ENCODE data around the gene RPP25. TPM values are rescaled to one million over a fixed set of nuclear protein-coding genes. Genes with fewer than 3 reads are reported as not detected.

The RPP25 gene
- total RNA-seq, 4 donors from 2014 or later: 3.0 to 16.8 (median 7.0) TPM

GRCh38 chr15:74960286-74960685 lies 3.7 kb upstream of the RPP25 start:
- H3K4me3 ChIP-seq: no peak overlapping the region

GRCh38 chr15:74959586-74959939 lies 3.0 kb upstream of the RPP25 start:
- H3K4me3 ChIP-seq: peak overlapping the region in 1 of 2 donors; percentile 9
- H3K27ac ChIP-seq: no peak overlapping the region

More at GRCh38 chr15:74960286-74960685, 3.7 kb upstream of the RPP25 start:
- Histone ChIP-seq H3K27ac (no peak overlapping the region), H3K36me3 (no peaks in the 10 kb centered on the region), H3K27me3 (peaks cover 4 to 20% of the 10 kb centered on the region in 2 donors), H3K4me1 (peaks cover 0 to 7% of the 10 kb centered on the region in 2 donors), H3K9me3 (no peaks in the 10 kb centered on the region)
- intact Hi-C loops (cut with DNase I; ENCODE audit: low total_unique reads): no loop called here
- no peak for DNase-seq
- no peak for TF ChIP-seq CTCF (IDR thresholded peaks at IDR 0.05)
- no peak for TF ChIP-seq POLR2A (IDR thresholded peaks at IDR 0.05)

GRCh38 chr15:74958908-74959585 lies 2.5 kb upstream of the RPP25 start:
- peaks cover 4 to 20% of the 10 kb centered on the region in 2 donors for H3K27me3 ChIP-seq
- intact Hi-C loops (cut with DNase I; ENCODE audit: low total_unique reads): no loop called here
- DNase-seq: no peak
- no peaks in the 10 kb centered on the region for H3K9me3 ChIP-seq
- H3K4me1 ChIP-seq: peaks cover 0 to 7% of the 10 kb centered on the region in 2 donors
- peak overlapping the region; percentile 9 to 56 for H3K4me3 ChIP-seq
- no peak for TF ChIP-seq CTCF (IDR thresholded peaks at IDR 0.05)
- no peaks in the 10 kb centered on the region for H3K36me3 ChIP-seq
- H3K27ac ChIP-seq: no peak overlapping the region

More at GRCh38 chr15:74959586-74959939, 3.0 kb upstream of the RPP25 start:
- Histone ChIP-seq H3K36me3 (no peaks in the 10 kb centered on the region), H3K4me1 (peaks cover 0 to 7% of the 10 kb centered on the region in 2 donors), H3K9me3 (no peaks in the 10 kb centered on the region), H3K27me3 (peaks cover 4 to 20% of the 10 kb centered on the region in 2 donors)
- DNase-seq: no peak
- TF ChIP-seq POLR2A (IDR thresholded peaks at IDR 0.05) (no peak), CTCF (IDR thresholded peaks at IDR 0.05) (no peak)
- intact Hi-C loops (cut with DNase I; ENCODE audit: low total_unique reads): no loop called here

GRCh38 chr15:74958320-74958907 lies 1.8 kb upstream of the RPP25 start:
- Histone ChIP-seq H3K9me3 (no peaks in the 10 kb centered on the region), H3K27ac (no peak overlapping the region), H3K36me3 (no peaks in the 10 kb centered on the region), H3K4me1 (peaks cover 0 to 7% of the 10 kb centered on the region in 2 donors), H3K27me3 (peaks cover 4 to 20% of the 10 kb centered on the region in 2 donors), H3K4me3 (peak overlapping the region; percentile 9 to 56)
- TF ChIP-seq CTCF (IDR thresholded peaks at IDR 0.05): peak in 2 of 4 experiments; percentile 18 to 33
- no peak for TF ChIP-seq POLR2A (IDR thresholded peaks at IDR 0.05)
- intact Hi-C loops (cut with DNase I; ENCODE audit: low total_unique reads): no loop called here
- DNase-seq: peak in 1 of 2 donors; percentile 24

- peaks cover 0 to 7% of the 10 kb centered on the region in 2 donors for H3K4me1 ChIP-seq
- no peak for TF ChIP-seq POLR2A (IDR thresholded peaks at IDR 0.05)
- no peak for TF ChIP-seq CTCF (IDR thresholded peaks at IDR 0.05)
- H3K27me3 ChIP-seq: peaks cover 4 to 20% of the 10 kb centered on the region in 2 donors
- peak overlapping the region; percentile 56 to 59 for H3K4me3 ChIP-seq
- intact Hi-C loops (cut with DNase I; ENCODE audit: low total_unique reads): no loop called here
- peak overlapping the region; percentile 69 to 71 for H3K27ac ChIP-seq
- no peaks in the 10 kb centered on the region for H3K36me3 ChIP-seq
- H3K9me3 ChIP-seq: no peaks in the 10 kb centered on the region
- peak in 1 of 2 donors; percentile 25 for DNase-seq
Measured at GRCh38 chr15:74957476-74958035, 984 bp upstream of the RPP25 start.
